ENCODE results near the gene ZDHHC20. TPM values are rescaled to one million over a fixed set of nuclear protein-coding genes. Genes with fewer than 3 reads are reported as not detected.

Gene ZDHHC20
- total and polyA plus RNA-seq, 2 experiments from 2014 or later: 25.2 to 132 TPM

- Histone ChIP-seq H2AFZ (no peak overlapping the region), H3K79me2 (peaks cover 81% of the 10 kb centered on the region), H3K36me3 (replicated peaks; ENCODE audit: insufficient read depth, low read depth) (no peaks in the 10 kb centered on the region), H3K4me1 (ENCODE audit: insufficient read depth) (no peaks in the 10 kb centered on the region), H3K27ac (no peak overlapping the region), H3K4me2 (no peak overlapping the region), H4K20me1 (ENCODE audit: insufficient read depth, poor library complexity, severe bottlenecking) (peaks cover 13% of the 10 kb centered on the region), H3K27me3 (no peaks in the 10 kb centered on the region), H3K9me2 (replicated peaks; ENCODE audit: insufficient read depth) (no peaks in the 10 kb centered on the region), H3K9me3 (ENCODE audit: low read depth) (peaks cover 6% of the 10 kb centered on the region), H3K4me3 (no peak overlapping the region)
- TF ChIP-seq EZH2phosphoT487 (IDR thresholded peaks at IDR 0.05; ENCODE audit: low read depth, severe bottlenecking, unreplicated experiment): no peak
- TF ChIP-seq EZH2 (IDR thresholded peaks at IDR 0.05; ENCODE audit: borderline replicate concordance): no peak
- TF ChIP-seq CTCF (IDR thresholded peaks at IDR 0.05; ENCODE audit: poor library complexity): no peak
- no peak for DNase-seq (ENCODE audit: low spot score)
- WGBS (ENCODE audit: low lambda C conversion rate, missing lambda C conversion rate): 97% methylated on average over 3 of the region's 3 CpGs
Measured at GRCh38 chr13:21450936-21451335, 8.2 kb downstream of the ZDHHC20 start.

- Histone ChIP-seq H3K4me2 (no peak overlapping the region), H3K9me2 (replicated peaks; ENCODE audit: insufficient read depth) (no peaks in the 10 kb centered on the region), H3K36me3 (replicated peaks; ENCODE audit: insufficient read depth, low read depth) (no peaks in the 10 kb centered on the region), H3K4me1 (ENCODE audit: insufficient read depth) (no peaks in the 10 kb centered on the region), H3K4me3 (no peak overlapping the region), H3K27me3 (no peaks in the 10 kb centered on the region), H3K9me3 (ENCODE audit: low read depth) (no peaks in the 10 kb centered on the region), H2AFZ (no peak overlapping the region), H3K79me2 (peaks cover 81% of the 10 kb centered on the region), H3K27ac (no peak overlapping the region), H4K20me1 (ENCODE audit: insufficient read depth, poor library complexity, severe bottlenecking) (peaks cover 22% of the 10 kb centered on the region)
- no peak for TF ChIP-seq EZH2 (IDR thresholded peaks at IDR 0.05; ENCODE audit: borderline replicate concordance)
- no peak for TF ChIP-seq CTCF (IDR thresholded peaks at IDR 0.05; ENCODE audit: poor library complexity)
- TF ChIP-seq EZH2phosphoT487 (IDR thresholded peaks at IDR 0.05; ENCODE audit: low read depth, severe bottlenecking, unreplicated experiment): no peak
- no peak for DNase-seq (ENCODE audit: low spot score)
- WGBS (ENCODE audit: low lambda C conversion rate, missing lambda C conversion rate): 95% methylated on average over 2 of the region's 2 CpGs
Measured at GRCh38 chr13:21446656-21447055, 12.4 kb downstream of the ZDHHC20 start.

GRCh38 chr13:21445759-21446158 lies 13.3 kb downstream of the ZDHHC20 start:
- Histone ChIP-seq H3K4me3 (no peak overlapping the region), H3K4me1 (ENCODE audit: insufficient read depth) (no peaks in the 10 kb centered on the region), H3K36me3 (replicated peaks; ENCODE audit: insufficient read depth, low read depth) (no peaks in the 10 kb centered on the region), H3K79me2 (peaks cover 79% of the 10 kb centered on the region), H3K4me2 (no peak overlapping the region), H4K20me1 (ENCODE audit: insufficient read depth, poor library complexity, severe bottlenecking) (peaks cover 17% of the 10 kb centered on the region), H3K9me3 (ENCODE audit: low read depth) (no peaks in the 10 kb centered on the region), H2AFZ (no peak overlapping the region), H3K27me3 (no peaks in the 10 kb centered on the region), H3K27ac (no peak overlapping the region), H3K9me2 (replicated peaks; ENCODE audit: insufficient read depth) (no peaks in the 10 kb centered on the region)
- no peak for DNase-seq (ENCODE audit: low spot score)
- WGBS (ENCODE audit: low lambda C conversion rate, missing lambda C conversion rate): 96% methylated on average over 6 of the region's 6 CpGs
- TF ChIP-seq EZH2 (IDR thresholded peaks at IDR 0.05; ENCODE audit: borderline replicate concordance) (no peak), CTCF (IDR thresholded peaks at IDR 0.05; ENCODE audit: poor library complexity) (no peak), EZH2phosphoT487 (IDR thresholded peaks at IDR 0.05; ENCODE audit: low read depth, severe bottlenecking, unreplicated experiment) (no peak)

- no peak for DNase-seq (ENCODE audit: low spot score)
- WGBS (ENCODE audit: low lambda C conversion rate, missing lambda C conversion rate): 91% methylated on average over 1 of the region's 1 CpG
- Histone ChIP-seq H3K9me3 (ENCODE audit: low read depth) (peaks cover 4% of the 10 kb centered on the region), H3K4me3 (no peak overlapping the region), H3K79me2 (peaks cover 86% of the 10 kb centered on the region), H3K36me3 (replicated peaks; ENCODE audit: insufficient read depth, low read depth) (no peaks in the 10 kb centered on the region), H3K4me2 (no peak overlapping the region), H4K20me1 (ENCODE audit: insufficient read depth, poor library complexity, severe bottlenecking) (peaks cover 11% of the 10 kb centered on the region), H3K27me3 (no peaks in the 10 kb centered on the region), H3K9me2 (replicated peaks; ENCODE audit: insufficient read depth) (no peaks in the 10 kb centered on the region), H3K27ac (no peak overlapping the region), H3K4me1 (ENCODE audit: insufficient read depth) (no peaks in the 10 kb centered on the region), H2AFZ (no peak overlapping the region)
- TF ChIP-seq EZH2phosphoT487 (IDR thresholded peaks at IDR 0.05; ENCODE audit: low read depth, severe bottlenecking, unreplicated experiment): no peak
- TF ChIP-seq CTCF (IDR thresholded peaks at IDR 0.05; ENCODE audit: poor library complexity): no peak
- no peak for TF ChIP-seq EZH2 (IDR thresholded peaks at IDR 0.05; ENCODE audit: borderline replicate concordance)
Measured at GRCh38 chr13:21443171-21443570, 15.9 kb downstream of the ZDHHC20 start.
